Measurements from ENCODE around the gene SLC29A2.

GRCh38 chr11:66314561-66315497, 56.7 kb downstream of the SLC29A2 start:
- TF ChIP-seq CTCF (IDR thresholded peaks at IDR 0.05; ENCODE audit: low read depth, low read length) = no peak
- TF ChIP-seq POLR2A (IDR thresholded peaks at IDR 0.05; ENCODE audit: extremely low read depth, insufficient read length) = no peak

All from NB4 (cell line).